Spinal cord (tissue), 10 donors: ENCODE data around the gene SENP2. TPM values are rescaled to one million over a fixed set of nuclear protein-coding genes. Genes with fewer than 3 reads are reported as not detected.

ENCODE experiments used
- DNase-seq, 6 donors: peaks; one replicate each; pipeline versions ENCODE4 v3.0.0 to v3.0.0-alpha.2; 2013 to 2015; ENCODE audit warnings: low spot score in 6 of 6, low read depth in 4 of 6
- H3K27ac ChIP-seq: one replicate; pipeline ENCODE4 v1.5.1; 2013; ENCODE audit warnings: low read depth, low read length, control low read depth
- H3K27me3 ChIP-seq: one replicate; pipeline ENCODE4 v1.6.1; 2013; ENCODE audit warnings: low read length; ENCODE audit not compliant: control insufficient read depth, insufficient read depth
- H3K36me3 ChIP-seq: one replicate; pipeline ENCODE4 v1.6.1; 2013; ENCODE audit warnings: low read length; ENCODE audit not compliant: control insufficient read depth, insufficient read depth
- H3K4me1 ChIP-seq: one replicate; pipeline ENCODE4 v1.6.1; 2013; ENCODE audit warnings: low read length; ENCODE audit not compliant: control insufficient read depth, insufficient read depth
- H3K4me3 ChIP-seq: one replicate; pipeline ENCODE4 v1.5.1; 2013; ENCODE audit warnings: low read depth, low read length, control low read depth
- H3K9me3 ChIP-seq: one replicate; pipeline ENCODE4 v1.6.1; 2013; ENCODE audit warnings: low read length; ENCODE audit not compliant: control insufficient read depth, insufficient read depth
- WGBS: methylation state at CpG from one replicate; pipeline ENCODE4 v1.1.5; 2013; ENCODE audit warnings: missing lambda C conversion rate; ENCODE audit not compliant: insufficient coverage; 5-methylcytosine and 5-hydroxymethylcytosine counted together
- polyA plus RNA-seq, 2 donors: library from polyadenylated mRNA; unstranded; fragments of 120-200 nt; gene quantifications; one replicate each; pipeline ENCODE4 v1.2.1, GENCODE V29; 2013; ENCODE audit not compliant: insufficient read length in 2 of 2
- total RNA-seq, 2 donors: library from RNA; depleted of rRNA in 1 of 2; stranded (reverse); fragments of 120-200 nt in 1 of 2; fragments of >200 nt in 1 of 2; gene quantifications; one replicate each; pipeline versions ENCODE4 v1.2.3 to v1.2.4, GENCODE V29; 2013 to 2014
- donor health status: healthy.

Gene SENP2
- total and polyA plus RNA-seq, 4 donors: 40.7 to 70.1 (median 48.1) TPM

- H3K4me3 ChIP-seq: no peak overlapping the region
- WGBS: 47% methylated on average over 2 of the region's 6 CpGs
- no peaks in the 10 kb centered on the region for H3K9me3 ChIP-seq
- DNase-seq: no peak
- H3K27me3 ChIP-seq: no peaks in the 10 kb centered on the region
- no peak overlapping the region for H3K27ac ChIP-seq
- peaks cover 20% of the 10 kb centered on the region for H3K4me1 ChIP-seq
- no peaks in the 10 kb centered on the region for H3K36me3 ChIP-seq
These were observed 2.2 kb upstream of the SENP2 start for GRCh38 chr3:185583925-185584324.

- WGBS: 93% methylated on average over 4 of the region's 4 CpGs
- no peak overlapping the region for H3K4me3 ChIP-seq
- H3K27me3 ChIP-seq: no peaks in the 10 kb centered on the region
- H3K36me3 ChIP-seq: no peaks in the 10 kb centered on the region
- no peaks in the 10 kb centered on the region for H3K9me3 ChIP-seq
- no peak for DNase-seq
- no peak overlapping the region for H3K27ac ChIP-seq
- H3K4me1 ChIP-seq: peaks cover 20% of the 10 kb centered on the region
These were observed 1.4 kb upstream of the SENP2 start for GRCh38 chr3:185584686-185585085.

GRCh38 chr3:185585518-185585858 is 607 bp upstream of the SENP2 start:
- DNase-seq: no peak
- Histone ChIP-seq H3K27me3 (no peaks in the 10 kb centered on the region), H3K36me3 (peaks cover 4% of the 10 kb centered on the region), H3K9me3 (no peaks in the 10 kb centered on the region), H3K4me1 (peaks cover 20% of the 10 kb centered on the region), H3K27ac (peak overlapping the region; percentile 92), H3K4me3 (peak overlapping the region; percentile 78)
- 20% methylated on average over 1 of the region's 9 CpGs for WGBS

GRCh38 chr3:185586686-185587039 is 568 bp downstream of the SENP2 start:
- H3K27me3 ChIP-seq: no peaks in the 10 kb centered on the region
- 2% methylated on average over 7 of the region's 7 CpGs for WGBS
- DNase-seq: peak in 1 of 6 donors; percentile 31

GRCh38 chr3:185594073-185594472 is 8.0 kb downstream of the SENP2 start:
- no peak for DNase-seq
- Histone ChIP-seq H3K9me3 (no peaks in the 10 kb centered on the region), H3K4me3 (no peak overlapping the region), H3K4me1 (no peaks in the 10 kb centered on the region), H3K36me3 (peaks cover 28% of the 10 kb centered on the region), H3K27ac (no peak overlapping the region), H3K27me3 (no peaks in the 10 kb centered on the region)
- WGBS: 100% methylated on average over 1 of the region's 3 CpGs

More at GRCh38 chr3:185586686-185587039, 568 bp downstream of the SENP2 start:
- Histone ChIP-seq H3K4me1 (peaks cover 20% of the 10 kb centered on the region), H3K4me3 (peak overlapping the region; percentile 78), H3K36me3 (peaks cover 9% of the 10 kb centered on the region), H3K9me3 (no peaks in the 10 kb centered on the region), H3K27ac (peak overlapping the region; percentile 86)

GRCh38 chr3:185595526-185595925 is 9.4 kb downstream of the SENP2 start:
- WGBS: no CpG with 5 or more reads among the region's 4 CpGs
- Histone ChIP-seq H3K27ac (no peak overlapping the region), H3K4me3 (no peak overlapping the region), H3K9me3 (no peaks in the 10 kb centered on the region), H3K27me3 (no peaks in the 10 kb centered on the region), H3K4me1 (no peaks in the 10 kb centered on the region), H3K36me3 (peaks cover 29% of the 10 kb centered on the region)
- DNase-seq: no peak

GRCh38 chr3:185605566-185605965 is 19.5 kb downstream of the SENP2 start:
- no peak overlapping the region for H3K27ac ChIP-seq
- H3K27me3 ChIP-seq: no peaks in the 10 kb centered on the region
- no peak overlapping the region for H3K4me3 ChIP-seq
- H3K36me3 ChIP-seq: peaks cover 28% of the 10 kb centered on the region
- H3K4me1 ChIP-seq: no peaks in the 10 kb centered on the region
- H3K9me3 ChIP-seq: no peaks in the 10 kb centered on the region
- DNase-seq: no peak

- DNase-seq: no peak
- Histone ChIP-seq H3K36me3 (peaks cover 29% of the 10 kb centered on the region), H3K4me1 (no peaks in the 10 kb centered on the region), H3K27ac (no peak overlapping the region), H3K4me3 (no peak overlapping the region), H3K27me3 (no peaks in the 10 kb centered on the region), H3K9me3 (no peaks in the 10 kb centered on the region)
- WGBS: 71% methylated on average over 1 of the region's 4 CpGs
These were observed 20.1 kb downstream of the SENP2 start for GRCh38 chr3:185606196-185606595.

- H3K4me3 ChIP-seq: no peak overlapping the region
- no peaks in the 10 kb centered on the region for H3K27me3 ChIP-seq
- no peak for DNase-seq
- H3K4me1 ChIP-seq: no peaks in the 10 kb centered on the region
- H3K9me3 ChIP-seq: no peaks in the 10 kb centered on the region
- H3K36me3 ChIP-seq: peaks cover 53% of the 10 kb centered on the region
- WGBS: no CpG with 5 or more reads among the region's 6 CpGs
- no peak overlapping the region for H3K27ac ChIP-seq
These were observed 26.9 kb downstream of the SENP2 start for GRCh38 chr3:185613016-185613415.

GRCh38 chr3:185623939-185624665 is 38.0 kb downstream of the SENP2 start:
- no peak for DNase-seq
- no peaks in the 10 kb centered on the region for H3K4me1 ChIP-seq
- H3K4me3 ChIP-seq: no peak overlapping the region
- peaks cover 56% of the 10 kb centered on the region for H3K36me3 ChIP-seq
- WGBS: 100% methylated on average over 3 of the region's 7 CpGs
- no peaks in the 10 kb centered on the region for H3K9me3 ChIP-seq
- H3K27me3 ChIP-seq: no peaks in the 10 kb centered on the region
- no peak overlapping the region for H3K27ac ChIP-seq
